NCI-H1105 treated with DMSO at 0.1 percent for 48 hours (cell line): ENCODE results near the gene PDE4DIP.
"Not testable (repeated sequence)": the region's sequence is repeated elsewhere in the genome, so short reads cannot be mapped to it uniquely, and the experiment has no call there.

Experiments used
- DNase-seq: peaks from one replicate; lab custom pipeline; 2025; lab: John Stamatoyannopoulos, UW

PDE4DIP gene

GRCh38 chr1:148844220-148844619 is at the start of gene PDE4DIP:
Gene PDE4DIP, plus strand, starts transcription at chr1:148844428. Its CDS starts 347 bp downstream, at chr1:148844775.
- not testable (repeated sequence) for DNase-seq

- not testable (repeated sequence) for DNase-seq
These were observed 35.8 kb upstream of the PDE4DIP start for GRCh38 chr1:148808268-148808928.

GRCh38 chr1:148808929-148809283 is 35.3 kb upstream of the PDE4DIP start:
- DNase-seq: not testable (repeated sequence)

DNA sequence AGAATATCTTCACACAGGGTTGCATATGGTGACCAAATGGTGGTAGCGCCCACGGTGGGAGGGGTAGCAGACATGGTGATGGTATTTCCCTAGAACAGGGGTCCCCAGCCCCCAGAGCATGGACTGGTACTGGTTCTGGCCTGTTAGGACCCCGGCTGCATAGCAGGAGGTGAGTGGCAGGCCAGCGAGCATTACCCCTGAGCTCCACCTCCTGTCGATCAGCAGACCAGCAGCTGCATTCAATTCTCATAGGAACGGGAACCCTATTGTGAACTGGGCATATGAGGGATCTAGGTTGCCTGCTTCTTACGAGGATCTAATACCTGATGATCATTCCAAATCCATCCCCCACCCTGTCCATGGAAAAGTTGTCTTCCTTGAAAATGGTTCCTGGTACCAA is 22.0 kb upstream of the PDE4DIP start:
- DNase-seq: not testable (repeated sequence)

DNA sequence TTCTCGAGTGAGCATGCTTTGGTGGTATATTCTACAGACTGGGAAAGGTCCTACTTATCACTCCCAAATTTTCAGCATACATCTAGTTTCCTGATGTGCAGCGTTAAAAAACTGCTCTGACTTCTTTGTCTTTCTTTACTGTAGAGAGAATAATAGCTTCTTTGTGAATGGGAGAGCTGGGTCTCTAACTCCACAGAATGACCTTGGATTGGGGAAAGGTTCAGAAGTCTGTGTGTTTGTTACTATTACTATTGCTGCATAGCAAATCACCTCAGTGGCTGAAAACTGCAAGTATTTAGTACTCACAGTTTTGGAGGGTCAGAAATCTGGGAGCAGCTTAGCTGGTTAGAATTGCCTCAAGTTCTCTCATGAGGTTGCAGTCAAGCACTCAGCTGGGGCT is 20.4 kb upstream of the PDE4DIP start:
- not testable (repeated sequence) for DNase-seq

DNA sequence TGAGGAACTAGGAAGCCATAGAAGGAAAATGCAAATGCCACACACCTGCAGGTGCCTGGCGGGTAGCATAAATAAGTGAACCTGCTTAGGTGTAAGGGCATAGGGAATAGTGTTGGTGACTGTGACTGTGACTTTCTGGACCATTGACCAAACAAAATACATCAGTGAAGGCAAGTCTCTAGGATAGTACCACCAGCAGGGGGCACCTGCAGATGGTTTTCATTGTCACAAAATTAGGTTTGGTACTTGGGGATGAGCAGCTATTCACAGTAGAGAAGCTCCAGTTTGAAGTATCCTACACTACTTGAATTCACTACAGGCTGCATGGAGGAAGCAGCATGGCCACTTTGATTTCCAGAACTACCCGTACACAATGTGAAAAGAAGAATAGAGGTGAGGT is 19.2 kb upstream of the PDE4DIP start:
- DNase-seq: not testable (repeated sequence)

DNA sequence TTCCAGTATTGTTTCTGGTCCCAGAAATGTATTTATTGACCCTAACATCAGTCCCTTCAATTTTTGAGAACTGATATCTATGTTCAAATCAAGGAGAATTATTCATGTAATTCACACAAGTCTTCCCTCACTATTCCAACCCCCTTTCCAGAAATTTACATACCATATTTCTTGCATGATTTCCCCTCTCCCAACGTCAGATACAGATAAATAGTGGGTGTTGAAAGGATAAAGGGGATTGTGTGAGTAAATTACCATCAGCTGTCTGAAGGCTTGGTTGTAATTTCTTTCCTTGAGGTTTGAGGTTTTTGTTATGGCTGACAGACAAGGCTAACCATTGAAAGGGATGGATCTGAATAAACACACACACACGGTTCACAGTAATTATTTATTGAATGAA is 15.7 kb upstream of the PDE4DIP start:
- DNase-seq: not testable (repeated sequence)

DNA sequence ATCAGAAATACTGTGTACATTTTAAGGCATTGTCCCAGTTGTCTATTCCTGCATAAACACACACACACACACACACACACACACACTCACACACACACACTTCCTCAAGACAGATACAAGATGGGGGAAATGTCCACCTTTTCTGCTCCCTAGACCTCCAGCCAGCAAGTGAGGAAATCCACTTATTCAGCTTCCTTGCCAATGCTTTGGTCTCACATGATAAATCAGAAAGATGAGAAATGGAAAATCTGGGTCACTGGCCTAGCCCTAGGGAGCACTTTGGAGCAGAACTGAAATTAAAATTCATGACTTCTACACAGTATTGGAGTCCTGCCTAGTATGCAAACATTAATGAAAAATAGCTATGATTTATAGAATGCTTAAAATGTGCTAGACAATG is 15.3 kb upstream of the PDE4DIP start:
- DNase-seq: not testable (repeated sequence)

DNA sequence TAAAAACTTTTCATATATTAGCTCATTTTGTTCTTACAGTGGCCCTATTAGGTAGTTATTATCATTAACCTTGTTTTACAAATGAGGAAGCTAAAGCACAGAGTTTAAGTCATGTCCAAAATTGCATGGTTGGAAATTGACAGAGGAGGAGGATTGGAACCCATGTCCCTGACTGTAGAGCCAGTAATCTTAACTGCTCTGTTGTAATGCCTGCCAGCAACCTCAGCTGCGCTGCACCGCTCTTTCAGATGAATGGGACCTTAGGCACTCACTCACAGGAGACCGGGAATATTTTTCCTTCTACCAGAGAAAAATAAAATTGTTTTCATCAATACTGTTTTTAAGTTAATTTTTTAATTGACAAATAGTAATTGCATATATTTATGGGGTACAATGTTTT is 14.9 kb upstream of the PDE4DIP start:
- not testable (repeated sequence) for DNase-seq

- DNase-seq: not testable (repeated sequence)
These were observed 3.0 kb upstream of the PDE4DIP start for GRCh38 chr1:148841262-148841661.

GRCh38 chr1:148844651-148845050 is 423 bp downstream of the PDE4DIP start:
- not testable (repeated sequence) for DNase-seq

DNA sequence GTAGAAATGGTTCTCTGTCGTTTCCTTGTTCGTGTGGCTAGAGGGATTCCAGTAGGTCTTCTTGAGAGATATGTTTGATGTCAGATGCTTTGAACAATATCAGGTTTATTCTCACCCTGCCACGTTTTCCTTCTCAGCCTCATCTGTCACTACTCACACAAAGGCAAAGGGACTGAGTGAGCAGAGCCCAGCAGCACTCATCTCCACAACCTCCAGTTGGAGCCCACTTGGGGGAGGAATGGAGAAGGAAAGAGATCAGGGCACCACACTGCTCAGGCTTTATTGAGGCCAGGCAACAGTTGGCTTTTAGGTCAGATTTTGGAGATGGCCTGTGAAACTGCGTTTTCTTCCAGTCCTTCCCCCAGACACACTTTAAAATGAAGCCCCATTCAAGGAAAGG is 840 bp downstream of the PDE4DIP start:
- not testable (repeated sequence) for DNase-seq

DNA sequence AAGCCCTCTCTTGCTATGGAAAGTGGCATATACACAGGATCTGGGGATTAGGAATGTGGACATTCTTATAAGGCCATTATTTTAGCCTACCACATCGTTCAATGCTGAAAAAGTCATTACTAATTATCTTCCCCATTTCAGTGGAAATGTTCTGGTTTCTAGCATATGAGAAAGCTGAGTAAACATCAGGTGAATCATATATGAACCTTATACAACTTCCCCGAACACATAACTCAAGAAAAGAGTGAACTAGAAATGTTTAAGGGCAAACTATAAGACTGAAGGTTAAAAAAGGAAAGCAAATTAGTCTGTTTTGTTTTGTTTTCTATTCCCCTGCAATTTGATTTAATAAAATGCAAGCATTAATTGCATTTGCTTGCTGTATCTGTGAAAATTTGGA is 6.1 kb downstream of the PDE4DIP start:
- DNase-seq: not testable (repeated sequence)

GRCh38 chr1:148850840-148851239 is 6.6 kb downstream of the PDE4DIP start:
- DNase-seq: not testable (repeated sequence)

- not testable (repeated sequence) for DNase-seq
These were observed 7.5 kb downstream of the PDE4DIP start for GRCh38 chr1:148851684-148852083.

DNA sequence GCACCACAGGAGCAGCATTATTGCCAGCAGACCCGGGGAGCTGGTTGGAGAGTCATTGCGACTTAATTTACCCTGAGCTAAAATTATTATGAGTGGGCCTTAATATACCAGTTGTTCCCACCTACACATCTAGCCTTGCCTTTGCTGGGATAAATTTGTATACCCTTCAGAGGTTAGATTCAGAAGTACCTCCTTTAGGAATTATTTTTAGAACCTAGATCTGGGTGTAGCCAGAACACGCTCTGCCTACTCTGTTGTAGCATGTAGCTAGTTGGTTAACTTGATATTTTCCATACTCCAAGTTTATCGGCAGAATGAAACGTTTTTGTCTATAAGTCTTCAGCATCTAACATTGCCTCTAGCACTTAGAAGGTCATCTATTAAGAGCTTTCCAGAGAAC is 9.1 kb downstream of the PDE4DIP start:
- DNase-seq: not testable (repeated sequence)

GRCh38 chr1:148854063-148854462 is 9.8 kb downstream of the PDE4DIP start:
- not testable (repeated sequence) for DNase-seq

DNA sequence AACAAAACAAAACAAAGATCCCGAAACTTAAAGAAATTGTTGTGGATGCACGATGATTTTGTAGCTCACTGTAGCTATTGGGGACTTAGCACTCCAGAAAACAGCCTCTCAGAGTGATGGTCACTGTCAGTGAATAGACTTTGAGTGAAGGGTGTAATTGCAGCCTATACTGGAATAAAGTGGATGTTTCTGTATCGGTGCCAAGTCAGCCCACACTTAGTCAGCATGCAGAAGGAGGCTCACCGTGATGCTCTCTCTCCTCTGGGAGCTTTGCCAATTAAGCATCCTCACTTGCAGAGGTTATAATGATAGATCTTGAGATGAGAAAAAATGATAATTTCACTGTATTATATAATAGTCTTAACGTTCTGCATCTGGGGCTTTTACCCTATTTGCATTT is 11.1 kb downstream of the PDE4DIP start:
- not testable (repeated sequence) for DNase-seq

GRCh38 chr1:148860049-148860448 is 15.8 kb downstream of the PDE4DIP start:
- not testable (repeated sequence) for DNase-seq

- not testable (repeated sequence) for DNase-seq
These were observed 16.5 kb downstream of the PDE4DIP start for GRCh38 chr1:148860579-148861259.

DNA sequence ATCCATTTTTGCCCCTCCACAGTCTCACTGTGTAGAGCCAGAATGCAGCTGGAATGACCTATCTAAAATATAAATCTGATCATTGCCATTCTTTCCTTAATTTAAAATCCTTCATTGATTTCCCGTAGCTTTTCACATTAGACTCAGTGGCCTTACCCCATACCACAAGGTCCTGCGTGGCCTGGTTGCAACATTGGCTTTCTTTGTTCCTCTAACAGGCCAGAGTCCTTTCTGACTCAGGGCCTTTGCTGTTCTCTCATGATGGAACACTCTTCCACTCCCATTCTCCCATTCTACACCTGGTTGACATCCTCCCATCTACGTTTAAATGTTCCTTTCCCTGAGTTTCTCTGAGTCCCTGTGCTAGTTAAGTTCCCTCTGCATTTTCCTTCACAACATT is 18.4 kb downstream of the PDE4DIP start:
- not testable (repeated sequence) for DNase-seq

GRCh38 chr1:148868924-148869633 is 24.9 kb downstream of the PDE4DIP start:
- not testable (repeated sequence) for DNase-seq

GRCh38 chr1:148869634-148869961 is 25.4 kb downstream of the PDE4DIP start:
- DNase-seq: not testable (repeated sequence)
